K562 (cell line): ENCODE data around the gene RTBDN. TPM values are rescaled to one million over a fixed set of nuclear protein-coding genes. Genes with fewer than 3 reads are reported as not detected.
A peak's percentile ranks its signal among the peaks of the same experiment; 100 is the strongest.

Experiments used
- ARID1B ChIP-seq: fragments of 450-650 bp; IDR thresholded peaks from 2 replicates; pipeline ENCODE4 v1.6.1; 2016; ENCODE audit warnings: antibody characterized with exemption, mild to moderate bottlenecking, inconsistent platforms
- ARID3A ChIP-seq: IDR thresholded peaks from 2 replicates; pipeline ENCODE4 v1.6.1; 2012; ENCODE audit warnings: low read depth, low read length, improper control_type of control experiment, borderline replicate concordance
- ATF1 ChIP-seq, 2 experiments: fragments of 450-650 bp in 1 of 2; IDR thresholded peaks; 2 replicates each; pipeline ENCODE4 v1.6.1; 2016; ENCODE audit warnings: missing compliant biosample characterization in 1 of 2, missing genetic modification characterization in 1 of 2
- BCLAF1 ChIP-seq, 2 experiments: fragments of 450-650 bp in 1 of 2; IDR thresholded peaks; 2 replicates each; pipeline ENCODE4 v1.6.1; 2011 to 2017; ENCODE audit warnings: low read depth in 2 of 2, antibody characterized with exemption in 1 of 2, borderline replicate concordance in 1 of 2, low read length in 1 of 2, mild to moderate bottlenecking in 1 of 2, mixed read lengths in 1 of 2; ENCODE audit not compliant: control insufficient read depth in 1 of 2
- E2F4 ChIP-seq: sonication (generic); formaldehyde crosslinking; IDR thresholded peaks from 2 replicates; pipeline ENCODE4 v1.8.0; 2022; ENCODE audit warnings: mild to moderate bottlenecking, low read depth, missing genetic modification reagents
- EZH2 ChIP-seq: IDR thresholded peaks from 2 replicates; pipeline ENCODE4 v1.6.1; 2012; ENCODE audit warnings: low read depth, mild to moderate bottlenecking, inconsistent platforms, low read length, borderline replicate concordance
- GTF2B ChIP-seq: IDR thresholded peaks from 2 replicates; pipeline ENCODE4 v1.6.1; 2011; ENCODE audit not compliant: insufficient read length; ENCODE audit errors: extremely low read depth
- NELFE ChIP-seq: IDR thresholded peaks from 2 replicates; pipeline ENCODE4 v1.6.1; 2011; ENCODE audit warnings: mild to moderate bottlenecking; ENCODE audit not compliant: insufficient read depth, insufficient read length
- NONO ChIP-seq, 2 experiments: fragments of 200-400 bp in 1 of 2; fragments of 450-650 bp in 1 of 2; formaldehyde crosslinking in 1 of 2; IDR thresholded peaks; 2 replicates each; pipeline ENCODE4 v1.6.1; 2017; ENCODE audit warnings: low read depth in 2 of 2, mild to moderate bottlenecking in 2 of 2, moderate library complexity in 2 of 2, low read length in 1 of 2
- NUFIP1 ChIP-seq: fragments of 450-650 bp; IDR thresholded peaks from 2 replicates; pipeline ENCODE4 v1.6.1; 2018; ENCODE audit not compliant: partially characterized antibody
- POLR2A ChIP-seq: fragments of 450-650 bp; conservative IDR thresholded peaks from 2 replicates; pipeline ENCODE4 v1.6.1; 2016
- PURB ChIP-seq: sonication (generic); formaldehyde crosslinking; IDR thresholded peaks from 2 replicates; pipeline ENCODE4 v1.9.0; 2021; ENCODE audit warnings: low read depth, mild to moderate bottlenecking, missing genetic modification reagents
- RAD21 ChIP-seq, 2 experiments: fragments of 250-450 bp in 1 of 2; fragments of 450-650 bp in 1 of 2; sonication (Bioruptor Pico) in 1 of 2; formaldehyde crosslinking in 1 of 2; IDR thresholded peaks in 1 of 2; conservative IDR thresholded peaks in 1 of 2; 2 replicates each; pipeline versions ENCODE4 v1.4.0 to v1.8.0; 2020 to 2022; ENCODE audit warnings: mild to moderate bottlenecking in 2 of 2, moderate library complexity in 1 of 2
- SMAD4 ChIP-seq: fragments of 250-450 bp; sonication (Bioruptor Pico); conservative IDR thresholded peaks from 2 replicates; pipeline ENCODE4 v1.8.0; 2021; ENCODE audit warnings: inconsistent platforms, mild to moderate bottlenecking, moderate library complexity
- SNIP1 ChIP-seq: fragments of 450-650 bp; IDR thresholded peaks from 2 replicates; pipeline ENCODE4 v1.7.1; 2017; ENCODE audit warnings: low read depth, mild to moderate bottlenecking
- THRA ChIP-seq: fragments of 450-650 bp; IDR thresholded peaks from 2 replicates; pipeline ENCODE4 v1.6.1; 2017; ENCODE audit warnings: mild to moderate bottlenecking, moderate library complexity
- WHSC1 ChIP-seq: IDR thresholded peaks from one replicate; pipeline ENCODE4 v1.6.1; 2012; ENCODE audit warnings: low read length, control low read depth, inconsistent platforms
- ZNF445 ChIP-seq: fragments of 250-450 bp; sonication (Bioruptor Pico); IDR thresholded peaks from 2 replicates; pipeline ENCODE4 v1.4.0; 2020; ENCODE audit warnings: low read depth, mild to moderate bottlenecking, moderate library complexity
- ZNF780A ChIP-seq: fragments of 250-450 bp; sonication (Bioruptor Pico); IDR thresholded peaks from 2 replicates; pipeline ENCODE4 v1.5.0; 2021; ENCODE audit warnings: mild to moderate bottlenecking
- polyA plus RNA-seq, 8 experiments: library from polyadenylated mRNA; depleted of rRNA in 4 of 8; stranded (reverse) in 5 of 8; unstranded in 3 of 8; fragments of >200 nt; fragmentation: Nextera tagmentation in 2 of 8; fragmentation: Illumina TruSeq in 1 of 8; extraction: Ambion mirVana in 2 of 8; extraction: Trizol in 1 of 8; gene quantifications; 2 replicates each; pipeline versions ENCODE4 v1.2.1 to v1.2.3, GENCODE V29; 2011 to 2014; ENCODE audit warnings: inconsistent platforms in 1 of 8, missing spikeins in 1 of 8
- total RNA-seq, 7 experiments: library from RNA; depleted of rRNA in 6 of 7; stranded (reverse); fragments of >200 nt in 6 of 7; fragmentation: Illumina TruSeq in 2 of 7; extraction: Trizol in 2 of 7; gene quantifications; 2 replicates each; pipeline versions ENCODE4 v1.2.1 to v1.2.3, GENCODE V29; 2011 to 2021; ENCODE audit warnings: low replicate concordance in 1 of 7

Gene RTBDN
- total and polyA plus RNA-seq, 9 of the 15 experiments (the other 6 are each of a cell fraction or from before 2014, with no cell fraction given), result 0.20 to 2.3 (median 0.72) TPM; not detected in 1

GRCh38 chr19:12789904-12790619 is 44.3 kb downstream of the RTBDN start (continued):
- TF ChIP-seq BCLAF1 (IDR thresholded peaks at IDR 0.05; ENCODE audit: borderline replicate concordance in 1 of 2, control insufficient read depth in 1 of 2, low read depth in 2 of 2, low read length in 1 of 2) (peak in 1 of 2 experiments; percentile 91; a peak in 2 of 4 replicates), EZH2 (no peak), ARID3A (no peak), THRA (no peak), ZNF445 (no peak), NONO (IDR thresholded peaks at IDR 0.05; ENCODE audit: low read depth in 2 of 2, low read length in 1 of 2) (peak in 1 of 2 experiments; percentile 99; a peak in 2 of 4 replicates), PURB (CRISPR knock-in tag) (no peak), ARID1B (peak; percentile 33; the same call in 1 of the 2 replicates), GTF2B (no peak), E2F4 (CRISPR knock-in tag) (no peak), SMAD4 (CRISPR knock-in tag) (peak; percentile 79), WHSC1 (no peak), SNIP1 (no peak), POLR2A (0 out of 2 replicates have a peak, but pooled peaks have one; percentile 17), NELFE (no peak), RAD21 (CRISPR knock-in tag; conservative IDR thresholded peaks at IDR 0.05 in 1 of 2, IDR thresholded peaks at IDR 0.05 in 1 of 2) (no peak), ZNF780A (0 out of 2 replicates have a peak, but pooled peaks have one; percentile 38), NUFIP1 (peak; percentile 70), ATF1 (CRISPR knock-in tag; IDR thresholded peaks at IDR 0.05) (no peak), ATF1 (tag; IDR thresholded peaks at IDR 0.05) (peak; percentile 76)
